Measurements from ENCODE around the gene ABTB2. TPM values are rescaled to one million over a fixed set of nuclear protein-coding genes. Genes with fewer than 3 reads are reported as not detected.

Gene ABTB2
- total RNA-seq, 1 donor from 2014 or later: 73.0 TPM

DNA sequence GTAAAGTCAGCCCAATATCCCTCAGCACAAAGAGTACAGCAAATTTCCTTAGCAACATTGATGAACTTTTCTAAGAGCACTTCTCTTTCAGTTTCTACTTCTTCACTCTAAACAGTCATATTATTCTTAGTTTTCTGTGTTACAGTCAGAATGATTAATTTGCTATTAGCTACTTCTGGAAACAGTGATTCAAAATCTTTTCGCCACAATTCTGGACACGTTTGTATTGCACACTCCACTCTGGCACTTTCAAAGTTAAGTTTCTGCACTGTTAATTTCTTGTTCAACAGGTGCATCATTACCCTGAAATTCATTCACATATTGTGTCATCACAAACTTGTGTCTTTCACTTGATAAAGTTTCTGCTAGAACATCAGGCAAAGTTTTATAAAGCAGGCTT, 22.5 kb downstream of the ABTB2 start:
- ChIA-PET POLR2A (no interaction called here), CTCF (no interaction called here)
- intact Hi-C loops (cut with micrococcal nuclease): no loop called here
- no peak for ATAC-seq (ENCODE audit: low read depth)
- no peak for DNase-seq
- Mint-ChIP-seq H3K36me3 (ENCODE audit: low read depth) (no peaks in the 10 kb centered on the region), H3K27ac (no peak overlapping the region), H3K4me3 (no peak overlapping the region), H3K27me3 (no peaks in the 10 kb centered on the region), H3K4me1 (peaks cover 25% of the 10 kb centered on the region), H3K9me3 (no peaks in the 10 kb centered on the region)
- TF ChIP-seq, protein P1, sequence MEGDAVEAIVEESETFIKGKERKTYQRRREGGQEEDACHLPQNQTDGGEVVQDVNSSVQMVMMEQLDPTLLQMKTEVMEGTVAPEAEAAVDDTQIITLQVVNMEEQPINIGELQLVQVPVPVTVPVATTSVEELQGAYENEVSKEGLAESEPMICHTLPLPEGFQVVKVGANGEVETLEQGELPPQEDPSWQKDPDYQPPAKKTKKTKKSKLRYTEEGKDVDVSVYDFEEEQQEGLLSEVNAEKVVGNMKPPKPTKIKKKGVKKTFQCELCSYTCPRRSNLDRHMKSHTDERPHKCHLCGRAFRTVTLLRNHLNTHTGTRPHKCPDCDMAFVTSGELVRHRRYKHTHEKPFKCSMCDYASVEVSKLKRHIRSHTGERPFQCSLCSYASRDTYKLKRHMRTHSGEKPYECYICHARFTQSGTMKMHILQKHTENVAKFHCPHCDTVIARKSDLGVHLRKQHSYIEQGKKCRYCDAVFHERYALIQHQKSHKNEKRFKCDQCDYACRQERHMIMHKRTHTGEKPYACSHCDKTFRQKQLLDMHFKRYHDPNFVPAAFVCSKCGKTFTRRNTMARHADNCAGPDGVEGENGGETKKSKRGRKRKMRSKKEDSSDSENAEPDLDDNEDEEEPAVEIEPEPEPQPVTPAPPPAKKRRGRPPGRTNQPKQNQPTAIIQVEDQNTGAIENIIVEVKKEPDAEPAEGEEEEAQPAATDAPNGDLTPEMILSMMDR (IDR thresholded peaks at IDR 0.05): no peak

DNA sequence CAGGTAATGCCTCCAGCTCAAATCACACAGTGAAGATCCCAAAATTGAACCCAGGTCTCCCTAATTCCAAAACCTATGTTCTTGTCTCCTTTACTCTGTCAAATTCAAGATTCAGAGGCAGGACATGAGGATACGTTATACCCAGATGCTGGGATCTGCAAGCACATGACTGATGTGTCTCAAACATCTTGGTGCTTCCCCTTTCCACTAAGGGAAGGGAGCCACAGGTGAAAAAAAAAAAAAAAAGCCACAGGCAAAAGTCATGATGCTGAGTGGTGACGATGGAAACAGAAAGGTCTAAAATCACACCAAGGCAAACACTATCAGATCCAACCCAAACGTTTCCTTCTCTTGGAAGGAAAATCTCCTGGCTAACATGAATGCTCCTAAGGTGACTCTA, 24.0 kb downstream of the ABTB2 start:
- Mint-ChIP-seq H3K27me3 (no peaks in the 10 kb centered on the region), H3K4me3 (no peak overlapping the region), H3K27ac (no peak overlapping the region), H3K36me3 (ENCODE audit: low read depth) (no peaks in the 10 kb centered on the region), H3K9me3 (no peaks in the 10 kb centered on the region), H3K4me1 (peaks cover 20% of the 10 kb centered on the region)
- ChIA-PET CTCF (no interaction called here), POLR2A (no interaction called here)
- TF ChIP-seq, protein P1 (IDR thresholded peaks at IDR 0.05): no peak
- DNase-seq: no peak
- intact Hi-C loops (cut with micrococcal nuclease): no loop called here
- ATAC-seq (ENCODE audit: low read depth): no peak

DNA sequence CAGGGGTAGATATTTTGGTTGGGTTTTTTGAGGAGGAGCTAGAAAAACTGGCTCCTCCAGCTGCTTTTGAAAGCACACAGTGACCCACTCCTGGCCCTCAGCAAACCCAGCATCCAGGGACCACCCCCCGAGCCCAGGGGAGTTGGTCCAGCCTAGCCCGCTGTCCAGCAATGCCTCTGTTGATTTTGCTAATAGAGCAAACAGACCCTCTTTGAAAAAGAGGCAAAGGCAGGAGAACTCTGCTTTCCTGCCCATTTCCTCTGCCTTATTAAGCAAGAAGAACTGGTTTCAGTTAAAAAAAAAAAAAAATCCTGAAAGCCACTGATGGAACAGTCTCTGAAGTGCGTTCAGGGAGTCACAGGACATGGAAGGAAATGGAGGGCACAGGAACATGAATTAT, 25.3 kb downstream of the ABTB2 start:
- no peak for DNase-seq
- Mint-ChIP-seq H3K4me1 (peaks cover 20% of the 10 kb centered on the region), H3K4me3 (no peak overlapping the region), H3K9me3 (no peaks in the 10 kb centered on the region), H3K36me3 (ENCODE audit: low read depth) (peaks cover 3% of the 10 kb centered on the region), H3K27ac (no peak overlapping the region), H3K27me3 (no peaks in the 10 kb centered on the region)
- ATAC-seq (ENCODE audit: low read depth): no peak
- intact Hi-C loops (cut with micrococcal nuclease): no loop called here
- TF ChIP-seq, protein P1 (IDR thresholded peaks at IDR 0.05): no peak
- ChIA-PET CTCF (no interaction called here), POLR2A (interaction anchor here (0.7 kb wide), 1 partner anchor 149 kb away, joined by 6 read pairs; no protein-coding TSS in a partner anchor)

DNA sequence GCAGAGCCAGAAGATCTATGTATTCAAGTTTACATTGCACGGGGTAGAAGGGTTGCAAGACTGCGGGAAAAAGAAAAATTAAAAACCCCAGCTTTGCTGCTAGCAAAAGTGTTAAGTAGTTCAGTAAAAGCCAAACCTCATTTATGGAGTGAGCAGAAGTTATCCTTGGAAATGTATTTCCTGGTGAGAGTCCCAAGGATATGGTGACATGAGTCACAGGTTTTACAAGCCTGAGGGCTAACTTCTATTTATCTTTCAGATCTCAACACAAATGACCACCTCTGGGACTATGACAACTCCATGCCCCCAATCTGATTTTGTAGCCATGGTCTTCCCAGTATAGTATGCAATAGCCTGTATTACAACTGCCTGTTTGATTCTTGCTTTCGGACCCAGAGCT, 26.1 kb downstream of the ABTB2 start:
- Mint-ChIP-seq H3K27ac (no peak overlapping the region), H3K36me3 (ENCODE audit: low read depth) (peaks cover 3% of the 10 kb centered on the region), H3K4me3 (no peak overlapping the region), H3K9me3 (no peaks in the 10 kb centered on the region), H3K27me3 (no peaks in the 10 kb centered on the region), H3K4me1 (peaks cover 17% of the 10 kb centered on the region)
- no peak for ATAC-seq (ENCODE audit: low read depth)
- CTCF ChIA-PET: no interaction called here
- intact Hi-C loops (cut with micrococcal nuclease): no loop called here
- DNase-seq: no peak
- POLR2A ChIA-PET: no interaction called here
- TF ChIP-seq, protein P1 (IDR thresholded peaks at IDR 0.05): no peak

DNA sequence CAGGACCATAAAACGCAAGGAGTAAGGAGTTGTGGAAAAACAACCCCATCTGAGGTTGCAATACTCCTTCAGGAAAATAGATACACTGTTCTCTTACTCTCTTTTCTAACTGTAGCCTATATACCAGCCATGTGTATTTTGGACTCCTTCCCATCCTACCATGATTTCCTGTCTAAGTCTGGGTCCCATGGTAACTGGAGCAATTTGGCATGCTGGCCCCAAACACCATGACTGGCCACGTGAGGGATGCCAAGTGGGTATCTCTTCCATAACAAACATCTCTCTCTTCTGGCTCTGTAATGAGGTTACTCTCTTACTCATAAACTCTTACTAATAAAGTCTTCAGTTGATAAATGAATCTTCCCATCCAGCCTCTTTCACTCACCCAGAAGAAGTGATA, 26.5 kb downstream of the ABTB2 start:
- CTCF ChIA-PET: no interaction called here

More for the DNA sequence above, 26.5 kb downstream of the ABTB2 start:
- no peaks in the 10 kb centered on the region for H3K27me3 Mint-ChIP-seq
- no peaks in the 10 kb centered on the region for H3K9me3 Mint-ChIP-seq
- intact Hi-C loops (cut with micrococcal nuclease): no loop called here
- H3K27ac Mint-ChIP-seq: no peak overlapping the region
- POLR2A ChIA-PET: no interaction called here
- H3K36me3 Mint-ChIP-seq (ENCODE audit: low read depth): peaks cover 3% of the 10 kb centered on the region
- DNase-seq (no peak), ATAC-seq (ENCODE audit: low read depth) (no peak)
- TF ChIP-seq, protein P1 (IDR thresholded peaks at IDR 0.05): no peak
- H3K4me3 Mint-ChIP-seq: no peak overlapping the region
- H3K4me1 Mint-ChIP-seq: peaks cover 17% of the 10 kb centered on the region

Measured in activated B cell treated with CpG ODN at 0.5 μM for 24 hours (primary cell).